Measurements from ENCODE around the gene DNAJB13. TPM values are rescaled to one million over a fixed set of nuclear protein-coding genes. Genes with fewer than 3 reads are reported as not detected.

DNAJB13 gene
- total and polyA plus RNA-seq, 2 of the 4 experiments (the other 2 are of a cell fraction), result 0.18 to 0.48 TPM

- no peak overlapping the region for H4K91ac ChIP-seq (ENCODE audit: insufficient read depth, low read depth, low read length)
- TF ChIP-seq USF2 (IDR thresholded peaks at IDR 0.05; ENCODE audit: low read depth, low read length) (no peak), RAD21 (IDR thresholded peaks at IDR 0.05; ENCODE audit: low read length) (no peak), MXI1 (IDR thresholded peaks at IDR 0.05; ENCODE audit: borderline replicate concordance, low read depth, low read length) (no peak), ELK1 (IDR thresholded peaks at IDR 0.05; ENCODE audit: borderline replicate concordance, low read depth, low read length) (no peak), MAFK (IDR thresholded peaks at IDR 0.05; ENCODE audit: low read depth, low read length) (no peak), MAZ (IDR thresholded peaks at IDR 0.05; ENCODE audit: borderline replicate concordance, low read depth, low read length) (no peak), NFE2L2 (IDR thresholded peaks at IDR 0.05; ENCODE audit: low read depth, low read length) (no peak), RFX5 (IDR thresholded peaks at IDR 0.05; ENCODE audit: low read depth, low read length) (no peak), BHLHE40 (IDR thresholded peaks at IDR 0.05; ENCODE audit: low read depth, low read length) (no peak), CTCF (conservative IDR thresholded peaks at IDR 0.05; ENCODE audit: low read depth, low read length) (no peak), CEBPB (IDR thresholded peaks at IDR 0.05; ENCODE audit: low read depth, low read length) (no peak), FOS (IDR thresholded peaks at IDR 0.05; ENCODE audit: low read depth, low read length) (no peak), SMC3 (IDR thresholded peaks at IDR 0.05; ENCODE audit: low read depth, low read length) (no peak), POLR2A (IDR thresholded peaks at IDR 0.05; ENCODE audit: low read depth, low read length) (no peak), CHD1 (IDR thresholded peaks at IDR 0.05; ENCODE audit: low read depth, low read length) (no peak), RCOR1 (IDR thresholded peaks at IDR 0.05; ENCODE audit: insufficient replicate concordance, low read length) (no peak)
- no peaks in the 10 kb centered on the region for H3K4me1 ChIP-seq (ENCODE audit: control insufficient read depth, insufficient read depth, low read length)
Measured at GRCh38 chr11:73945396-73945795, 5.4 kb upstream of the DNAJB13 start.

More at GRCh38 chr11:73945396-73945795, 5.4 kb upstream of the DNAJB13 start:
- no peaks in the 10 kb centered on the region; the same call in none of the 2 replicates for H3K27me3 ChIP-seq (ENCODE audit: control insufficient read depth, insufficient read depth, low read length)
- H3K18ac ChIP-seq (ENCODE audit: low read depth, low read length), result no peak overlapping the region
- no peak overlapping the region for H2BK120ac ChIP-seq (ENCODE audit: low read depth, low read length)
- H2BK5ac ChIP-seq (ENCODE audit: low read depth, low read length, poor library complexity, severe bottlenecking), result no peak overlapping the region
- no peak overlapping the region for H2AFZ ChIP-seq (replicated peaks; ENCODE audit: low read length, poor library complexity)
- no peak overlapping the region for H2AK5ac ChIP-seq (ENCODE audit: low read depth, low read length)
- WGBS, 2 experiments (ENCODE audit: extremely low coverage in 2 of 2, insufficient read length in 1 of 2), result 60% methylated on average over 1 of the region's 4 CpGs; no CpG with 5 or more reads in 1 of the 2 experiments
- no peak overlapping the region for H3K4me2 ChIP-seq (ENCODE audit: low read depth, low read length)
- no peak overlapping the region for H3K56ac ChIP-seq (ENCODE audit: extremely low read depth, insufficient read depth, low read length)
- no peak overlapping the region for H4K5ac ChIP-seq (ENCODE audit: low read depth, low read length)
- ChIA-PET CTCF (no interaction called here), POLR2A (ENCODE audit: unreplicated experiment) (no interaction called here)
- H2AK9ac ChIP-seq (replicated peaks; ENCODE audit: low read depth, low read length, poor library complexity), result no peak overlapping the region
- ATAC-seq (ENCODE audit: low read depth), result no peak
- H4K8ac ChIP-seq (ENCODE audit: low read depth in 2 of 2, low read length in 2 of 2), result no peak overlapping the region
- no peak overlapping the region for H2BK20ac ChIP-seq (ENCODE audit: low read depth, low read length)
- H4K20me1 ChIP-seq (ENCODE audit: insufficient read depth, low read length), result no peaks in the 10 kb centered on the region
- H2BK15ac ChIP-seq (ENCODE audit: low read depth, low read length), result no peak overlapping the region
- no peaks in the 10 kb centered on the region for H3K36me3 ChIP-seq (ENCODE audit: control insufficient read depth, insufficient read depth, low read length)
- H3K14ac ChIP-seq (replicated peaks; ENCODE audit: low read depth, low read length), result no peak overlapping the region
- H3K27ac ChIP-seq (ENCODE audit: insufficient read depth, low read length), result no peak overlapping the region
- H3K4ac ChIP-seq (ENCODE audit: low read depth, low read length), result no peak overlapping the region
- H3K9me1 ChIP-seq (ENCODE audit: insufficient read depth, low read length), result 0 out of 2 replicates have a peak, but pooled peaks cover 4% of the 10 kb centered on the region
- no peak overlapping the region for H3K9ac ChIP-seq (ENCODE audit: low read depth, low read length)
- no TSS peak for BruUV-seq (replicated peaks)
- no peak for DNase-seq
- in situ Hi-C loops (cut with MboI; ENCODE audit: low sequenced_read_pairs) (no loop called here), dilution Hi-C loops (cut with HindIII; ENCODE audit: low sequenced_read_pairs, unreplicated experiment) (no loop called here), intact Hi-C loops (cut with micrococcal nuclease) (no loop called here)
- H3K9me3 ChIP-seq (ENCODE audit: control insufficient read depth, insufficient read depth, low read length), result peaks cover 9% of the 10 kb centered on the region
- H3K23ac ChIP-seq (ENCODE audit: low read depth, low read length), result no peak overlapping the region
- no peak overlapping the region for H3K4me3 ChIP-seq (ENCODE audit: insufficient read depth, low read depth, low read length)
- no peaks in the 10 kb centered on the region for H3K79me1 ChIP-seq (ENCODE audit: low read depth in 1 of 2, low read length in 2 of 2)

Data from IMR-90 (cell line).